IPS-NIHi11 (cell line): ENCODE data around the gene SPAG17.
"Not testable (repeated sequence)": the region's sequence is repeated elsewhere in the genome, so short reads cannot be mapped to it uniquely, and the experiment has no call there.

ENCODE experiments used
- DNase-seq: peaks from one replicate; pipeline ENCODE4 v3.0.0; 2012; ENCODE audit warnings: mixed read lengths, low spot score

Gene SPAG17

GRCh38 chr1:117976381-117976780, 208.6 kb downstream of the SPAG17 start:
- DNase-seq: no peak

DNA sequence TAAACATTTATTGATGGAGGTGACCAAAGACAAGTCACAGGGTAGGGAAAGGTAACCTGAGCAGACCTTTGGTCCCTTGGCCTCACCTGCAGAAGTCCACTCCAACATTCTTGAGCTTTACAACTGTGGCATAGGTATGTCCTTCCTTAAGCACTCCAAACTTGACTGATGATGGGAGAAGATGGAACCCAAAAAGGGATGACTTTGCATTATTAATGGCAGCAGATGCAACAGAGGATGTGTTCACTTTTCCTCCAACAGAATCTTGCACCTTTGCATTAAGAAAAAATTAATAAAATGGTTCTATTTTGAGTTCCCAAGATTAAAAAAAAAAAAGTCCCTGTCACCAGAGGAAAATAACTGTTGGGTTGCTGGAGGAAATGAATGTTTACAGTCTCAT, 213.3 kb downstream of the SPAG17 start:
- DNase-seq: no peak

GRCh38 chr1:117970252-117970651, 214.8 kb downstream of the SPAG17 start:
- DNase-seq: no peak

DNA sequence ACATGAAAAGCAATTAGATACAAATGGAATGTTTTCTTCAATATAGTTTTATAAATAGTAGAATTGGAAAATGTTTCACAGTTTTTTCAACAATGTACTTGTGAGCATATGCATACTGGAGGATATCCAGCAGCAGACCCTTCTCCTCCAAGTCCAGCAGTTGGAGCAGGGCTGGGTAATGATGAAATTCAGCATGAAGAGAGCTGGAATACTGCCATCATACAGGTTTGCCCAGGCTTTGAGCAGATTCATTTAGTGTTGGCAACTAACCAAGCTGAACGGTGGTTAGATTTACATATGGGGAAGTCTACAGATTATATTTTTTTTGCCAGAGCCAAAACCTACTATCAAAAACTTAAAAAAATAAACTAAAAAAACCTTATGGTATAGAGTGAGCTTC, 217.1 kb downstream of the SPAG17 start:
- peak; percentile 13 for DNase-seq

GRCh38 chr1:117967477-117967876, 217.6 kb downstream of the SPAG17 start:
- DNase-seq: peak; percentile 68

DNA sequence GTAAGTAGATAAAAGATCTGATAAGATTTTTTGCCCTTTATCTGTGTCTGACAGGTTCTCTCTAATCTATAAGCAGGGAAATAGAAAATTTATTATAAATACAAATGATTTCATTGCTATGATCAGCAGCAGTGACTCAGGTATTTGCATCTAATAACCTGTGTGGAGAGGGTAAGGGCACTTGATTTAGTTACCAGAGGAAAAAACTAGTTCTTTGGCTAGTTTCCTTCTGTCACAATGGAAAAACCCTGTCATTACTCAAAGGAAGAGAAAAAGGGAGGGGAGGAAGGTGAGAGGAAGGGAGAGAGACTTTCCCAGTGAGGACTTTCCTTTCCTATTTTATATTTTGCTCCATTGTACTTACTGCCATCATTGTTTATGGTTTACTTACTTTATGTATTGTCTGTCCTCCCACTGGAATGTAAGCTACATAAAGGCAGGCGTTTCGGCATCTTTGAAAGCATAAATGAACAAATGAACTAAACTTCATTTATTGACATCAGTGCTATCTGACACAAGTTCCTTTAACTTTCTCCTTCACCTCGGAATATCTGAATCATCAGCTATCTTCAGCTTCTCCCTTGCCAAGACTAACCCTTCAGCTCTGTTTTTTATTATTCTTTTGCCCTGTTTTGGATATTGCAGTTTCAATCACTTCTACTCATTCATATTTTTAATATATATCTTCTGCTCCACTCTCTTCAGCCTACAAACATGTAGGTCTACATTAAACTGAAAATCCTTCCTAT, 220.6 kb downstream of the SPAG17 start:
- DNase-seq: no peak

DNA sequence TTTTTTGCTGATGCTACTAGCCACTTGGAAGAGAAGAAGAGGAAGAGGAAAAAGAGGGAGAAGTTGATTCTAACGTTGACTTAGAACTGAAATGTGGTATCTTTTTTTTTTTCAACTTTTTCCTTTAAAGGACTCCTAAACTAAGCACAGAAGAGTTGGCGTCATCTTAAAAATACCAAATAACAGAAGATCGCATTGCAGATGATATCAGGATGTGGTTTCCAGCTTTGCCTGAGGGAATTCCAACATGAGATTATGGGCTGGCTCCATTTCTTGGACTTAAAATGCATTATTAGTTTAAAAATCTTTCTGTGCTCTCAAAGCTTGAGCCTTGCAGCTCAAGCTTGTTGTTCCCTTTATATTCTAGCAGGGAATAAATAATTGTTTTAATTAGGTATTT, 225.7 kb downstream of the SPAG17 start:
- no peak for DNase-seq

GRCh38 chr1:117952386-117952785, 232.6 kb downstream of the SPAG17 start:
- DNase-seq: no peak

GRCh38 chr1:117942293-117942692, 242.7 kb downstream of the SPAG17 start:
- no peak for DNase-seq

DNA sequence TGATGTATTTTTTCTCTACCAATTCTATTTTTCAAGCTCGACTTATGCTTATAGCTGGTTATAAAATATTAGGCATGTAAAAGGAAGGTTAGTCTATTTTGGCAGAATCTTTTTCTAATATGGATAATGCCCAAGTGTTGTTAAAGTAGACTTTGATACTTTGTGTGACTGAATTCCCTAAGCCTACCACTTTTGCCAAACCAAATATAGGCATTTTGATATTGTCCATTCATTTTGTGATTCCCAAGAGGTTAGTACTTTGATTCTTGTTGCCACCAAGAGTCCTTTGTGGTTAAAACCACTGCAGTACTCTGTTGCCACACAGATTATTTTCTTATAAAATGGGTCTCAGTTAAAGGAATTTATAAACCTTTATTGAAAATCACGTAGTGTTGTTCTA, 251.3 kb downstream of the SPAG17 start:
- no peak for DNase-seq

DNA sequence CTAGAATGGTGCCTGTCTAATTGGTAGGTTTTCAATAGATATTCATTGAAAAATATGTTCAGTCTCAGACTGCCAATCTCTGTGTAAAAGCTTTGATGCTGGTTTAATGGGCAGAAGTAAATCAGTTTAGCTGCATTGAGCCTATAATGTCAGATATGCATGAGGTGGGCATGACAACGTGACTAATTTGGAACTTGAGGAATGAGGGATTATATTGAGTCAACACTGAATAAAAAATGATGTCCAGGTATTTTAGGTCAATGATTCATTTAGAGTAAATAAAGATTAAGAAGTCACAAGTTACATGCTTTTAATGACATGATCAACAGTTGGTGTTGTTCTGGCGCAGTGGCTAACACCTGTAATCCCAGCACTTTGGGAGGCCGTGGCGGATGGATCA, 252.5 kb downstream of the SPAG17 start:
- DNase-seq: no peak

- DNase-seq: no peak
Observed at GRCh38 chr1:117930484-117930883, 254.5 kb downstream of the SPAG17 start.

- DNase-seq: no peak
Observed at GRCh38 chr1:117930173-117930447, 254.9 kb downstream of the SPAG17 start.

GRCh38 chr1:117929343-117930172, 255.5 kb downstream of the SPAG17 start, which contains the start of the genes GDAP2 and WDR3:
TSS of gene GDAP2 (minus strand) at chr1:117929621. CDS start at chr1:117920357, 9,264 bp downstream.
TSS of gene WDR3 (plus strand) at chr1:117929739. CDS start at chr1:117933320, 3,581 bp downstream.
- DNase-seq: peak; percentile 94

DNA sequence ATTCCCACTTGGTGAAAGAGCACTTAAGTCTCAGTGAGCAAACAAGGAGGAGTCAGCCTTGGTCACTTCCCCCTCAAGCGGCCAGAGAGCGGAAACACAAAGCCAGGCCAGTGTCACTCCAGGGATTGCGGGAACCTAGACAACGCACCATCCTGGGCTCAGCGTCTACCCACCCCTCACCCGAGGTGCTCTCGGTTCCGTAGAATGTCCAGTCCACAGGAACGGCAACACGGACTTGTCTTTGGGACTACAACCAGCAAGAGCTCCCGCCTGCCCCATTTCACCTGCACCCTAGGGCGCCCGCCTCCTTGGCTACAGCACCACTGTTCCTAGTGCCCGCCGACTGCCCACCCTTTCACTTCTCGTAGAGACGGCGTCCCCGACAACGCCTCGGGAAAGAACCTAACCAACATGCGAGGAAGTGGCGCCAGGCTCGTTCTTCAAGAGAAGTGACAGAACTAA, 256.1 kb downstream of the SPAG17 start:
- peak; percentile 70 for DNase-seq

- no peak for DNase-seq
Observed at GRCh38 chr1:117925981-117926380, 259.0 kb downstream of the SPAG17 start.

GRCh38 chr1:117922717-117923116, 262.3 kb downstream of the SPAG17 start:
- not testable (repeated sequence) for DNase-seq

GRCh38 chr1:117921991-117922390, 263.0 kb downstream of the SPAG17 start:
- no peak for DNase-seq

GRCh38 chr1:117919376-117919775, 265.7 kb downstream of the SPAG17 start:
- DNase-seq: no peak

GRCh38 chr1:117911051-117911450, 274.0 kb downstream of the SPAG17 start:
- no peak for DNase-seq

DNA sequence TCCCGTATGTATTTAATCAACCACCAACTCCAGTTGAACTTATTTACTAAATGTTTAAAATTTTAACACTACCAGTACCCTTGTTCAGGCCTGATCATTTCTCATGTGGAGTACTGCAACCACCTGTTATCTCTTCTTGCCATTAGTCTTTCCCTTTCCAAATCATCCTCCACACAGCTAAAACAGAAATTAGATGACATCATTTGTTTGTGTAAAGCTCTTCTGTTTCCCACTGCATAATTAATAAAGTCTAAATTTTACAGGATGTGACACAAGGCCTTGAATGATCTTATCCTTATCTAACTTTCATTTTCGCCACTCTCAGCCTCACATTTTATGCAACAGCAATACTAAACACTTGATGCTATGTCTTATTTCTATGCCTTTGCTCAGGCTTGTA, 280.0 kb downstream of the SPAG17 start:
- DNase-seq: no peak

DNA sequence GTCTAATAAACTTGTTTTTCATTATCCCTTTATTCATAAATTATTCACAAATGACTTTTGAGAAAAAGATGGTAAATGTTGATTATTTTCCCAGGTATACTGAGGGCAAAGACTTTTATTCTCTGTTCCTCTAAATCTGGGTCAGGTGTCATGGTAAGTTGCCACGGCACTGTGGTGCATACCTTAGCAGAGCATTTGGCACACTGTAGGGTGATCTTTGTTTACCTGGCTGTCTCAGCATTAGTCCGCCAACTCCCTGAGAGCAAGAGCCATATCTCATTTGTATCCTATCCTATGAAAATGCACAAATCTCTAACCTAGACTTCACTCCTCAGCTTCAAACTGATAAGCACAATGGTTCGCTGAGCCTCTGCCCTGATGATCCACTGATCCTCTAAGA, 280.5 kb downstream of the SPAG17 start:
- DNase-seq: no peak
